H1 (cell line): ENCODE data around the gene CCDC106. TPM values are rescaled to one million over a fixed set of nuclear protein-coding genes. Genes with fewer than 3 reads are reported as not detected.

ENCODE experiments used
- CTCF ChIA-PET: fragments of 300-600 bp; sonication (Branson Sonifier 250); formaldehyde crosslinking; loops from one replicate; lab custom pipeline; 2021; ENCODE audit not compliant: partially characterized antibody; lab: Charles Lee
- POLR2A ChIA-PET: fragments of 300-600 bp; sonication (Branson Sonifier 250); formaldehyde crosslinking; loops from one replicate; lab custom pipeline; 2021; ENCODE audit warnings: inconsistent platforms; ENCODE audit not compliant: partially characterized antibody; lab: Charles Lee
- DNase-seq, 2 experiments: peaks; one replicate each; pipeline versions ENCODE4 v3.0.0 to v3.0.0-alpha.2; 2010 to 2022; ENCODE audit warnings: low spot score in 2 of 2, low read depth in 1 of 2, mixed read lengths in 1 of 2
- FAIRE-seq: peaks from 2 replicates; lab custom pipeline; 2011; peaks lifted over from hg19 to GRCh38; lab: Jason Lieb, UNC
- H2AFZ ChIP-seq: 2 replicates; pipeline ENCODE4 v1.8.1; 2012; ENCODE audit warnings: low read length, inconsistent platforms
- H2AK5ac ChIP-seq: 2 replicates; pipeline ENCODE4 v1.6.1; 2013; ENCODE audit warnings: low read depth, low read length
- H2BK120ac ChIP-seq: replicated peaks from 2 replicates; pipeline ENCODE3; 2013; ENCODE audit warnings: low read depth, low read length, inconsistent platforms
- H2BK12ac ChIP-seq: 2 replicates; pipeline ENCODE4 v1.6.1; 2013; ENCODE audit warnings: low read depth, low read length
- H2BK15ac ChIP-seq: 2 replicates; pipeline ENCODE4 v1.6.1; 2013; ENCODE audit warnings: low read length
- H2BK20ac ChIP-seq: 2 replicates; pipeline ENCODE4 v1.6.1; 2013; ENCODE audit warnings: low read length
- H2BK5ac ChIP-seq: 2 replicates; pipeline ENCODE4 v1.6.1; 2013; ENCODE audit warnings: low read depth, low read length
- H3K14ac ChIP-seq: 2 replicates; pipeline ENCODE4 v1.6.1; 2013; ENCODE audit warnings: inconsistent platforms; ENCODE audit not compliant: insufficient read length
- H3K18ac ChIP-seq: 2 replicates; pipeline ENCODE4 v1.6.1; 2013; ENCODE audit warnings: low read length; ENCODE audit errors: extremely low read depth
- H3K23ac ChIP-seq: 2 replicates; pipeline ENCODE4 v1.6.1; 2013; ENCODE audit warnings: inconsistent platforms; ENCODE audit not compliant: insufficient read length
- H3K23me2 ChIP-seq: 2 replicates; pipeline ENCODE4 v1.6.1; 2013; ENCODE audit warnings: low read depth, low read length
- H3K27ac ChIP-seq: 2 replicates; pipeline ENCODE4 v1.6.1; 2011; ENCODE audit warnings: low read depth, low read length, inconsistent platforms
- H3K27me3 ChIP-seq, 4 experiments: replicated peaks in 1 of 4; 1 replicate in 1 of 4; 2 replicates in 3 of 4; pipeline versions ENCODE4 v1.6.1 to v1.8.1; 2011 to 2013; ENCODE audit warnings: low read length in 3 of 4, mild to moderate bottlenecking in 3 of 4, inconsistent platforms in 2 of 4, mixed read lengths in 2 of 4, moderate library complexity in 1 of 4; ENCODE audit not compliant: control insufficient read depth in 3 of 4, insufficient read depth in 3 of 4; ENCODE audit errors: extremely low read depth in 1 of 4
- H3K36me3 ChIP-seq, 4 experiments: 2 replicates each; pipeline versions ENCODE4 v1.6.1 to v1.8.1; 2011 to 2013; ENCODE audit warnings: mild to moderate bottlenecking in 4 of 4, low read length in 3 of 4, moderate library complexity in 2 of 4, control low read depth in 1 of 4, inconsistent platforms in 1 of 4; ENCODE audit not compliant: insufficient read depth in 4 of 4, control insufficient read depth in 2 of 4
- H3K4ac ChIP-seq: replicated peaks from 2 replicates; pipeline ENCODE3; 2013; ENCODE audit warnings: low read length, low read depth, mixed read lengths, inconsistent platforms; ENCODE audit not compliant: insufficient read length
- H3K4me1 ChIP-seq, 4 experiments: replicated peaks in 1 of 4; 1 replicate in 1 of 4; 2 replicates in 3 of 4; pipeline versions ENCODE4 v1.6.1 to v1.8.1; 2011 to 2013; ENCODE audit warnings: low read length in 3 of 4, inconsistent platforms in 2 of 4, mixed read lengths in 1 of 4; ENCODE audit not compliant: insufficient read depth in 4 of 4, control insufficient read depth in 3 of 4
- H3K4me2 ChIP-seq, 2 experiments: 2 replicates each; pipeline versions ENCODE4 v1.6.1 to v1.8.1; 2011 to 2013; ENCODE audit warnings: low read depth in 2 of 2, low read length in 2 of 2, control low read depth in 1 of 2, inconsistent platforms in 1 of 2, mild to moderate bottlenecking in 1 of 2; ENCODE audit not compliant: insufficient read depth in 1 of 2
- H3K4me3 ChIP-seq, 4 experiments: fragments of 200-600, 300-600 bp in 1 of 4; sonication (generic), shearing (Covaris generic), sonication (Bioruptor Twin) in 1 of 4; 2 replicates each; pipeline versions ENCODE4 v1.5.1 to v1.8.1; 2011 to 2016; ENCODE audit warnings: low read length in 4 of 4, low read depth in 3 of 4, control low read depth in 2 of 4, inconsistent platforms in 2 of 4, mild to moderate bottlenecking in 2 of 4, mixed read lengths in 1 of 4, moderate library complexity in 1 of 4; ENCODE audit not compliant: insufficient read depth in 2 of 4; ENCODE audit errors: extremely low read depth in 1 of 4
- H3K56ac ChIP-seq: replicated peaks from 2 replicates; pipeline ENCODE3; 2013; ENCODE audit warnings: low read depth, mild to moderate bottlenecking, mixed read lengths, low read length, inconsistent platforms; ENCODE audit not compliant: insufficient read length
- H3K79me1 ChIP-seq: 2 replicates; pipeline ENCODE4 v1.6.1; 2013; ENCODE audit warnings: low read depth, low read length, control low read depth
- H3K79me2 ChIP-seq, 2 experiments: 2 replicates each; pipeline versions ENCODE4 v1.6.1 to v1.8.1; 2012 to 2013; ENCODE audit warnings: low read length in 2 of 2, mild to moderate bottlenecking in 2 of 2, inconsistent platforms in 1 of 2; ENCODE audit not compliant: insufficient read depth in 2 of 2, control insufficient read depth in 1 of 2
- H3K9ac ChIP-seq, 4 experiments: replicated peaks in 1 of 4; 1 replicate in 1 of 4; 2 replicates in 3 of 4; pipeline versions ENCODE4 v1.6.1 to v1.8.1; 2011 to 2013; ENCODE audit warnings: low read depth in 3 of 4, low read length in 3 of 4, control low read depth in 2 of 4, mild to moderate bottlenecking in 2 of 4, moderate library complexity in 2 of 4, inconsistent platforms in 1 of 4; ENCODE audit errors: extremely low read depth in 1 of 4
- H3K9me3 ChIP-seq, 2 experiments: 2 replicates each; pipeline versions ENCODE4 v1.6.1 to v1.8.1; 2012 to 2013; ENCODE audit warnings: mild to moderate bottlenecking in 2 of 2, moderate library complexity in 2 of 2, control low read depth in 1 of 2, inconsistent platforms in 1 of 2, low read depth in 1 of 2, low read length in 1 of 2, mixed read lengths in 1 of 2; ENCODE audit not compliant: insufficient read depth in 2 of 2
- H4K20me1 ChIP-seq, 2 experiments: replicated peaks in 1 of 2; 2 replicates each; pipeline versions ENCODE3 to v1.8.1; 2011 to 2013; ENCODE audit warnings: inconsistent platforms in 2 of 2, low read length in 2 of 2, mild to moderate bottlenecking in 1 of 2; ENCODE audit not compliant: insufficient read depth in 2 of 2, control insufficient read depth in 1 of 2
- H4K5ac ChIP-seq: 2 replicates; pipeline ENCODE4 v1.6.1; 2013; ENCODE audit warnings: low read length, low read depth, mixed read lengths, inconsistent platforms; ENCODE audit not compliant: insufficient read length
- H4K8ac ChIP-seq: 2 replicates; pipeline ENCODE4 v1.8.0; 2013; ENCODE audit warnings: mild to moderate bottlenecking, moderate library complexity, low read length, inconsistent platforms; ENCODE audit not compliant: insufficient read depth; ENCODE audit errors: extremely low read depth
- H4K91ac ChIP-seq: replicated peaks from 2 replicates; pipeline ENCODE3; 2013; ENCODE audit warnings: low read length, mixed read lengths, inconsistent platforms; ENCODE audit not compliant: insufficient read length
- ATF3 ChIP-seq: IDR thresholded peaks from 2 replicates; pipeline ENCODE4 v1.6.1; 2011; ENCODE audit warnings: low read depth, mild to moderate bottlenecking, low read length; ENCODE audit not compliant: insufficient read depth
- KDM5A ChIP-seq: fragments of 200-600 bp; IDR thresholded peaks from 2 replicates; pipeline ENCODE4 v1.7.1; 2012; ENCODE audit warnings: mild to moderate bottlenecking, low read length, inconsistent platforms, mixed read lengths
- RNF2 ChIP-seq: fragments of 200-900, 300-1000 bp; sonication (generic); IDR thresholded peaks from 2 replicates; pipeline ENCODE4 v1.7.1; 2016; ENCODE audit warnings: borderline replicate concordance, low read depth, mild to moderate bottlenecking, antibody characterized with exemption, low read length; ENCODE audit not compliant: poor library complexity, severe bottlenecking; ENCODE audit errors: missing control alignments
- TBP ChIP-seq: IDR thresholded peaks from 2 replicates; pipeline ENCODE4 v1.6.1; 2011; ENCODE audit warnings: low read depth, low read length, improper control_type of control experiment
- WGBS, 2 experiments: shearing (Covaris generic) in 1 of 2; methylation state at CpG; one replicate each; pipeline versions ENCODE4 v1.1.6 to v1.1.7; 2013 to 2015; ENCODE audit warnings: low lambda C conversion rate in 2 of 2, mixed read lengths in 2 of 2, inconsistent platforms in 1 of 2, low coverage in 1 of 2, missing lambda C conversion rate in 1 of 2; ENCODE audit not compliant: insufficient replicate concordance in 2 of 2, insufficient coverage in 1 of 2, insufficient read length in 1 of 2; ENCODE audit errors: extremely low coverage in 1 of 2, missing lambda C conversion rate in 1 of 2; 5-methylcytosine and 5-hydroxymethylcytosine counted together
- polyA plus RNA-seq, 7 experiments: library from polyadenylated mRNA; depleted of rRNA in 3 of 7; stranded (reverse) in 5 of 7; unstranded in 2 of 7; fragments of >200 nt in 5 of 7; fragments of 200-250 nt in 2 of 7; gene quantifications; 1 replicate in 5 of 7; 2 replicates in 1 of 7; 4 replicates in 1 of 7; pipeline versions ENCODE4 v1.2.1 to v1.2.3, GENCODE V29; 2011 to 2013; ENCODE audit warnings: missing spikeins in 2 of 7, mixed read lengths in 2 of 7
- total RNA-seq: library from RNA; stranded (reverse); fragmentation: NEBNext Ultra II Directional; extraction: Animal tissue kit (Norgen Biotek cat#: 25700); gene quantifications from 2 replicates; pipeline ENCODE4 v1.2.1, GENCODE V29; 2021
- TF ChIP-seq, protein P1 (sequence below): IDR thresholded peaks from 2 replicates; pipeline ENCODE4 v1.6.1; 2012; ENCODE audit warnings: inconsistent platforms
- TF ChIP-seq, protein P2 (sequence below), 3 experiments: IDR thresholded peaks; 1 replicate in 2 of 3; 2 replicates in 1 of 3; pipeline versions ENCODE4 v1.5.1 to v1.6.1; 2011; ENCODE audit warnings: low read length in 3 of 3, mild to moderate bottlenecking in 3 of 3, inconsistent platforms in 2 of 3, low read depth in 1 of 3, moderate library complexity in 1 of 3; ENCODE audit not compliant: insufficient read depth in 1 of 3; ENCODE audit errors: control extremely low read depth in 1 of 3

CCDC106 gene
- total and polyA plus RNA-seq, 2 of the 8 experiments (the other 6 are each of a cell fraction or from before 2014, with no cell fraction given): 12.0 to 20.1 TPM

- no peak for DNase-seq
- Histone ChIP-seq H3K79me2 (no peaks in the 10 kb centered on the region), H2BK20ac (no peak overlapping the region), H2BK15ac (no peak overlapping the region), H2AFZ (no peak overlapping the region), H4K8ac (no peak overlapping the region), H3K23ac (no peak overlapping the region), H3K79me1 (no peaks in the 10 kb centered on the region), H3K23me2 (no peaks in the 10 kb centered on the region), H3K56ac (no peak overlapping the region), H2BK12ac (no peak overlapping the region), H3K4me2 (no peak overlapping the region), H4K20me1 (peaks cover 1 to 7% of the 10 kb centered on the region in 2 experiments), H2BK120ac (no peak overlapping the region), H3K36me3 (peaks cover 0 to 36% (median 4%) of the 10 kb centered on the region in 4 experiments; a peak in 6 of 8 replicates), H3K18ac (no peak overlapping the region), H3K27ac (no peak overlapping the region), H3K4ac (no peak overlapping the region), H3K4me1 (no peaks in the 10 kb centered on the region; a peak in 2 of 7 replicates), H3K14ac (no peak overlapping the region), H3K4me3 (no peak overlapping the region), H4K91ac (no peak overlapping the region), H3K9me3 (no peaks in the 10 kb centered on the region; a peak in 1 of 4 replicates), H4K5ac (no peak overlapping the region), H2BK5ac (no peak overlapping the region), H3K9ac (no peak overlapping the region), H2AK5ac (no peak overlapping the region), H3K27me3 (peaks cover 0 to 2% (median 0%) of the 10 kb centered on the region in 4 experiments; a peak in 1 of 7 replicates)
- WGBS, 2 experiments: 92% methylated on average over 3 of the region's 3 CpGs; no CpG with 5 or more reads in 1 of the 2 experiments
- FAIRE-seq: peak; percentile 39
- ChIA-PET POLR2A (interaction anchor here (0.8 to 6.1 kb wide), 7 partner anchors 8 to 236 kb away, joined by 3 to 32 read pairs (median 5); partner anchors contain the start of genes CCDC106 and ZNF865), CTCF (interaction anchor here (1.3 to 8.0 kb wide), 4 partner anchors 13 to 136 kb away, joined by 3 to 38 read pairs (median 6); no protein-coding TSS in a partner anchor)
- TF ChIP-seq TBP (no peak), RNF2 (no peak), ATF3 (no peak), KDM5A (no peak)
- TF ChIP-seq, protein P1, sequence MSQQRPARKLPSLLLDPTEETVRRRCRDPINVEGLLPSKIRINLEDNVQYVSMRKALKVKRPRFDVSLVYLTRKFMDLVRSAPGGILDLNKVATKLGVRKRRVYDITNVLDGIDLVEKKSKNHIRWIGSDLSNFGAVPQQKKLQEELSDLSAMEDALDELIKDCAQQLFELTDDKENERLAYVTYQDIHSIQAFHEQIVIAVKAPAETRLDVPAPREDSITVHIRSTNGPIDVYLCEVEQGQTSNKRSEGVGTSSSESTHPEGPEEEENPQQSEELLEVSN: no peak
- TF ChIP-seq, protein P2, sequence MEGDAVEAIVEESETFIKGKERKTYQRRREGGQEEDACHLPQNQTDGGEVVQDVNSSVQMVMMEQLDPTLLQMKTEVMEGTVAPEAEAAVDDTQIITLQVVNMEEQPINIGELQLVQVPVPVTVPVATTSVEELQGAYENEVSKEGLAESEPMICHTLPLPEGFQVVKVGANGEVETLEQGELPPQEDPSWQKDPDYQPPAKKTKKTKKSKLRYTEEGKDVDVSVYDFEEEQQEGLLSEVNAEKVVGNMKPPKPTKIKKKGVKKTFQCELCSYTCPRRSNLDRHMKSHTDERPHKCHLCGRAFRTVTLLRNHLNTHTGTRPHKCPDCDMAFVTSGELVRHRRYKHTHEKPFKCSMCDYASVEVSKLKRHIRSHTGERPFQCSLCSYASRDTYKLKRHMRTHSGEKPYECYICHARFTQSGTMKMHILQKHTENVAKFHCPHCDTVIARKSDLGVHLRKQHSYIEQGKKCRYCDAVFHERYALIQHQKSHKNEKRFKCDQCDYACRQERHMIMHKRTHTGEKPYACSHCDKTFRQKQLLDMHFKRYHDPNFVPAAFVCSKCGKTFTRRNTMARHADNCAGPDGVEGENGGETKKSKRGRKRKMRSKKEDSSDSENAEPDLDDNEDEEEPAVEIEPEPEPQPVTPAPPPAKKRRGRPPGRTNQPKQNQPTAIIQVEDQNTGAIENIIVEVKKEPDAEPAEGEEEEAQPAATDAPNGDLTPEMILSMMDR (IDR thresholded peaks at IDR 0.05; ENCODE audit: control extremely low read depth in 1 of 3, insufficient read depth in 1 of 3, low read depth in 1 of 3, low read length in 3 of 3): no peak
Measured at GRCh38 chr19:55619286-55619685, 28.7 kb upstream of the CCDC106 start.
